GM10248 (cell line): ENCODE measurements around the gene SEPTIN10.

Source experiments
- CTCF ChIA-PET: fragments of 300-600 bp; sonication (Branson Sonifier 250); formaldehyde crosslinking; extraction: SDS; loops from one replicate; lab custom pipeline; 2021; ENCODE audit warnings: antibody characterized with exemption; lab: Yijun Ruan, JAX
- POLR2A ChIA-PET: fragments of 350-650 bp; sonication (Branson Sonifier 250); formaldehyde crosslinking; extraction: SDS; loops from one replicate; lab custom pipeline; 2020; ENCODE audit warnings: antibody characterized with exemption; lab: Yijun Ruan, JAX
- DNase-seq: peaks from one replicate; pipeline ENCODE4 v3.0.0; 2012; ENCODE audit errors: extremely low spot score
- TF ChIP-seq, protein P1 (sequence below): IDR thresholded peaks from 2 replicates; pipeline ENCODE4 v1.5.1; 2012; ENCODE audit warnings: mild to moderate bottlenecking, low read depth; ENCODE audit errors: extremely low read depth, missing control alignments, control extremely low read depth

Gene SEPTIN10

DNA sequence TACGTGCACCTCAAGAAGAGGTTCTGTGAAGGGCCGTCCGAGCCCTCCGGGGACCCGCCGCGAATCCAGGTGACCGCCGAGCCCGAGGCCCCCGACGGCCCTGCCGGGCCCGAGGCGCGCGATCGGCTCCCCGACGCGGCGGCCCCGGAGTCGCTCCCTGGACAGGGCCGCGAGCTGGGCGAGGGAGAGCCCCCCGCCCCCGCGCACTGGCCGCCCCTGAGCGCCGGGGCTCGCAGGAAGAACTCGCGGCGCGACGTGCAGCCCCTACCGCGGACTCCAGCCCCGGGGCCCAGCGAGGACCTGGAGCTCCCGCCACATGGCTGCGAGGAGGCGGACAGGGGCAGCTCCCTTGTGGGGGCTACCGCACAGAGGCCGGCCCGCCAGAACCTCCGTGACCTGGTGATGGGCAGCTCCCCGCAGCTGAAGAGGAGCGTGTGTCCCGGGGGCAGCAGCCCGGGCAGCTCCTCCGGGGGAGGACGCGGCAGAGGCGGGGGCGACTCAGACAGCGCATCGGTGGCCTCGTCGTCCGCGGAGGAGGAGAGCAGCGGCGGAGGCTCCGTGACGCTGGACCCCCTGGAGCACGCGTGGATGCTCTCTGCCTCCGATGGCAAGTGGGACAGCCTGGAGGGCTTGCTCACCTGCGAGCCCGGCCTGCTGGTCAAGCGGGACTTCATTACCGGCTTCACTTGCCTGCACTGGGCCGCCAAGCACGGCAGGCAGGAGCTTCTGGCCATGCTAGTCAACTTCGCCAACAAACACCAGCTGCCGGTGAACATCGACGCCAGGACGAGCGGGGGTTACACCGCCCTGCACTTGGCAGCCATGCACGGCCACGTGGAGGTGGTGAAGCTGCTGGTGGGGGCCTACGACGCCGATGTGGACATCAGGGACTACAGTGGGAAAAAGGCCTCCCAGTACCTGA lies 1.2 kb upstream of the SEPTIN10 start:
- no peak for DNase-seq
- ChIA-PET CTCF (interaction anchor here (0.7 to 1.4 kb wide), 2 partner anchors 13 to 121 kb away, joined by 3 to 4 read pairs; no protein-coding TSS in a partner anchor), POLR2A (no interaction called here)
- TF ChIP-seq, protein P1, sequence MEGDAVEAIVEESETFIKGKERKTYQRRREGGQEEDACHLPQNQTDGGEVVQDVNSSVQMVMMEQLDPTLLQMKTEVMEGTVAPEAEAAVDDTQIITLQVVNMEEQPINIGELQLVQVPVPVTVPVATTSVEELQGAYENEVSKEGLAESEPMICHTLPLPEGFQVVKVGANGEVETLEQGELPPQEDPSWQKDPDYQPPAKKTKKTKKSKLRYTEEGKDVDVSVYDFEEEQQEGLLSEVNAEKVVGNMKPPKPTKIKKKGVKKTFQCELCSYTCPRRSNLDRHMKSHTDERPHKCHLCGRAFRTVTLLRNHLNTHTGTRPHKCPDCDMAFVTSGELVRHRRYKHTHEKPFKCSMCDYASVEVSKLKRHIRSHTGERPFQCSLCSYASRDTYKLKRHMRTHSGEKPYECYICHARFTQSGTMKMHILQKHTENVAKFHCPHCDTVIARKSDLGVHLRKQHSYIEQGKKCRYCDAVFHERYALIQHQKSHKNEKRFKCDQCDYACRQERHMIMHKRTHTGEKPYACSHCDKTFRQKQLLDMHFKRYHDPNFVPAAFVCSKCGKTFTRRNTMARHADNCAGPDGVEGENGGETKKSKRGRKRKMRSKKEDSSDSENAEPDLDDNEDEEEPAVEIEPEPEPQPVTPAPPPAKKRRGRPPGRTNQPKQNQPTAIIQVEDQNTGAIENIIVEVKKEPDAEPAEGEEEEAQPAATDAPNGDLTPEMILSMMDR: no peak

DNA sequence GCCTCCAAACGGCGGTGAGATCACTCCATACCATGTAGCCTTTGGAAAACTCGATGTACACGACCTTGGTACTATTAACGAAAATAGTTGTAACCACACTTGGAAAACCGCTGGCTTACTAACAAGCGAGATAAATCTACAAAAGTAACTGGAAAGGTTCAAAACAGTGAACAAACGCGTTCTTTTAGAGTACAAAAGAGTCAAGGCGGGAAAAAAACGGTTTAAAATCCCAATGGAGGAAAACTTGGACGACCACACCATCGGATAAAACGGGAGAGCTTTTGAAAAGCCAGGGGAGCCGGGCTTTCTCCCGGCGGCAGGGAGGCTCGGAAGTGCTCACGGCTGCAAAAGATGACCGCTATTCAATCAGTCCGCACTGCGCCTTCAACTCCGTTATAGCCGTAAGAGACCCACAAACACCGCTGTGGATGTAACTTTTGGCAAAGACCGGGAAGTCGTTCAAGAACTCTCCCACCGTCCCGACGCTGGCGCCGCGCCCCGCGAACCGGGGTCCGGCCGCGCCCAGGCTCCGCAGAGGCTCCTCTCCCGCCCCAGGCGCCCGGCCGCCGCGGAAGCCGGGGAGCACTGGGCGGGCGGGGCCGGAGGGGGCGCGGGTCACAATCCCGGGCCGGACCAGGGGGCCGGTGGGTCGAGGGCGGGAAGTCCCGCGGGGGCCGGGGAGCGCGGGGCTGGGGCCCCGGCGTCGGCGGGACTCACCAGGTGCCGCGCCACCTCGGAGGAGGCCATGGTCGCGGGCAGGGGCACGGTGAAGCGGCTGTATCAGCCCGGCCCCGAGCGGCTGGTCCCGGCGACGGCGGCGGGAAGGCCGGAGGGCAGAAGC lies 465 bp downstream of the SEPTIN10 start:
- TF ChIP-seq, protein P1: no peak
- ChIA-PET POLR2A (interaction anchor here (1.0 kb wide), 1 partner anchor 11 kb away, joined by 4 read pairs; no protein-coding TSS in a partner anchor), CTCF (interaction anchor here (0.9 to 1.6 kb wide), 5 partner anchors 9 to 65 kb away, joined by 3 to 5 read pairs (median 3); no protein-coding TSS in a partner anchor)
- no peak for DNase-seq

DNA sequence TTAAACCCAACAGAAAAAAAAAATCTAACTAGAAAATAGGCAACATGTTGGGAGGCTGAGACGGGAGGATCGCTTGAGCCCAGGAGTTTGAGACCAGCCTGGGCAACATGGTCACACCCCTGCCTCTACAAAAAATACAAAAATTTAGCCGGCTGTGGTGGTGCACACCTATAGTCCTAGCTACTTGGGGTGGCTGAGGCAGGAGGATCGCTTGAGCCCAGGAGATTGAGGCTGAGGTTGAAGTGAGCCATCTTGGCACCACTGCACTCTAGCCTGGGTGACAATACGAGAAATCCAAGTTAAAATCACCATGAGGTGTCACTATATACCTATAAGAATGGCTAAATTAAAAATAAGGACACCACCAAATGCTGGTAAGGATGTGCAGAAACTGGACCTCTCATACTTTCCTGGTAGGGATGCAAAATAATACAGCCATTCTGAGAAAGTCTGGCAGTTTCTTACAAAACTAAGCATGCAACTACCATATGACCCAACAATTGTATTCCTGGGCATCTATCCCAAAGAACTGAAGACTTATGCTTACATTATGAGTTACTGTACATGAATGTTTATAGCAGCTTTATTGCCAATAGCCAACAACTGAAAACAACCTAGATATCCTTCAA lies 2.2 kb downstream of the SEPTIN10 start:
- DNase-seq: no peak
- CTCF ChIA-PET: interaction anchor here (1.5 to 2.3 kb wide), 3 partner anchors 10 to 98 kb away, joined by 4 to 9 read pairs (median 4); no protein-coding TSS in a partner anchor
- POLR2A ChIA-PET: no interaction called here
- TF ChIP-seq, protein P1: no peak

DNA sequence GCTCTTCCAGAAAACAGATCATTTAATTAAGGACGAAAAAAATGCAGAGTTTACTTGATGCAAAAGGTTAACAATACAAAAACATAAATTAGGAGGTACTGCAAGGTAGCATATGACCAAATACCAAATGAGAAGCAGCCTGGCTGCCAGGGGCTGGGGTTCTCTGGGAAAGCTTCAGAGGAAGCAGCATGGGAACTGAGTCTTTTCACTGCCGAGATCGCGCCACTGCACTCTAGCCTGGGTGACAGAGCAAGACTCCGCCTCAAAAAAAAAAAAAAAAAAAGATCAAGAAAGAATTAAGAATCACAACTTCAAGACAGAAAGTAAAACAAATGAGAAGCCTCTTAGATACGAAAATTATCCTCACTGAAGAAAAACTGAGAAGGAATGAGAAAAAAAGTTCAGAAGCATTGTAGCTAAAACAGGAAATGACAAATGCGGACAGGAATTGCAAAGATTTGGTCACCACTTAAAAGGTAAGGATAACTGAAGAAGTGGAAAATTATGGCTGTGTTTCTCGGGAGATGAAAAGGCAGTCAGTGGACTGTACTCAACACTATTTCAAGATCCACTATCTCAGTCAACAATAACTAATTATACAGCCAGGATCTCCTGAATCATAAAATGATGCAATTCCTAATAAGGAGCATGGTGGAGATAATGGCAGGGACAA lies 4.3 kb downstream of the SEPTIN10 start:
- no peak for DNase-seq
- ChIA-PET POLR2A (no interaction called here), CTCF (interaction anchor here (1.3 to 3.5 kb wide), 4 partner anchors 8 to 126 kb away, joined by 3 to 13 read pairs (median 6); no protein-coding TSS in a partner anchor)
- TF ChIP-seq, protein P1: no peak

DNA sequence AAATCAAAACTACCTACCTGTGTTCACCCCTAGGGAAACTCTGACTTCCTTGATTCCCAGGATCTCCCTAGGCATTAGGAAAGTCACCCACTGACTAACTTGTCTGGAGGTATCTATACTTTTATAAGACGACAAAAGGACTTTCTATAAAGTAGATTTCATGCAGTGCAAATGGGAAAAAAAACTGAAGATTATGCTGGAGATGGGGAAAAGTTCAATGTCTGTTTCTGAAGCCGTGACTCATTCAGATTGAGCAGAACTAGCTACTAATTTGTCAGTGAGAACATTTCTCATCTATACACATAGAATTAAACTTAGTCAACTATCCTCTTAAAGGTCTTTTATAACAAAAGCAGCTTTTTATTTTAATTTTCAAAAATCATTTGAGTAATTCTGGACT lies 6.0 kb downstream of the SEPTIN10 start:
- no peak for DNase-seq
- ChIA-PET POLR2A (no interaction called here), CTCF (interaction anchor here (2.0 to 3.5 kb wide), 3 partner anchors 10 to 61 kb away, joined by 6 to 13 read pairs (median 11); no protein-coding TSS in a partner anchor)

More for the DNA sequence above, 6.0 kb downstream of the SEPTIN10 start:
- TF ChIP-seq, protein P1: no peak
